Fibroblast of lung (primary cell): ENCODE data around the gene LAMA5. TPM values are rescaled to one million over a fixed set of nuclear protein-coding genes. Genes with fewer than 3 reads are reported as not detected.

Experiments
- DNase-seq, 2 donors: peaks; one replicate each; pipeline versions ENCODE4 v3.0.0 to v3.0.0-alpha.2; 2010; ENCODE audit warnings: low read depth in 2 of 2
- H2AFZ ChIP-seq: 2 replicates; pipeline ENCODE4 v1.5.1; 2012; ENCODE audit warnings: low read length, control low read depth, inconsistent platforms
- H3K27ac ChIP-seq: 2 replicates; pipeline ENCODE4 v1.5.1; 2011; ENCODE audit warnings: low read length, control low read depth; ENCODE audit not compliant: insufficient read depth
- H3K27me3 ChIP-seq: 2 replicates; pipeline ENCODE4 v1.5.1; 2011; ENCODE audit warnings: mild to moderate bottlenecking, low read length; ENCODE audit not compliant: control insufficient read depth, insufficient read depth
- H3K36me3 ChIP-seq: 2 replicates; pipeline ENCODE4 v1.5.1; 2011; ENCODE audit warnings: low read length; ENCODE audit not compliant: control insufficient read depth, insufficient read depth
- H3K4me1 ChIP-seq: 2 replicates; pipeline ENCODE4 v1.5.1; 2011; ENCODE audit warnings: low read length; ENCODE audit not compliant: control insufficient read depth, insufficient read depth; ENCODE audit errors: extremely low read depth
- H3K4me2 ChIP-seq: 2 replicates; pipeline ENCODE4 v1.5.1; 2011; ENCODE audit warnings: low read length, control low read depth; ENCODE audit not compliant: insufficient read depth; ENCODE audit errors: extremely low read depth
- H3K4me3 ChIP-seq, 4 experiments: fragments of 200-600 bp in 1 of 4; sonication (generic) in 1 of 4; replicated peaks in 1 of 4; 2 replicates each; pipeline ENCODE4 v1.5.1; 2011 to 2016; ENCODE audit warnings: low read length in 4 of 4, low read depth in 3 of 4, mild to moderate bottlenecking in 3 of 4, control low read depth in 2 of 4, inconsistent platforms in 1 of 4, mixed read lengths in 1 of 4; ENCODE audit not compliant: insufficient read depth in 1 of 4; ENCODE audit errors: control extremely low read depth in 1 of 4
- H3K79me2 ChIP-seq: 2 replicates; pipeline ENCODE4 v1.5.1; 2012; ENCODE audit warnings: mild to moderate bottlenecking, low read length, inconsistent platforms; ENCODE audit not compliant: control insufficient read depth, insufficient read depth
- H3K9ac ChIP-seq: 2 replicates; pipeline ENCODE4 v1.5.1; 2011; ENCODE audit warnings: mild to moderate bottlenecking, low read length, control low read depth; ENCODE audit not compliant: insufficient read depth
- H3K9me3 ChIP-seq: 2 replicates; pipeline ENCODE4 v1.5.1; 2012; ENCODE audit warnings: low read depth, low read length; ENCODE audit not compliant: control insufficient read depth, insufficient read depth
- H4K20me1 ChIP-seq: 2 replicates; pipeline ENCODE4 v1.5.1; 2011; ENCODE audit warnings: low read length; ENCODE audit not compliant: control insufficient read depth, insufficient read depth; ENCODE audit errors: extremely low read depth
- EZH2 ChIP-seq: IDR thresholded peaks from 2 replicates; pipeline ENCODE4 v1.5.1; 2012; ENCODE audit warnings: low read length, control low read depth, mild to moderate bottlenecking; ENCODE audit errors: missing control alignments
- polyA plus RNA-seq, 2 donors: library from polyadenylated mRNA; depleted of rRNA in 1 of 2; stranded (reverse) in 1 of 2; unstranded in 1 of 2; fragments of >200 nt; gene quantifications; 2 replicates each; pipeline ENCODE4 v1.2.1, GENCODE V29; 2011 to 2012; ENCODE audit warnings: missing spikeins in 1 of 2
- total RNA-seq: library from RNA; depleted of rRNA; stranded (reverse); fragments of >200 nt; gene quantifications from 2 replicates; pipeline ENCODE4 v1.2.1, GENCODE V29; 2014
- TF ChIP-seq, protein P1 (sequence below), 2 donors: IDR thresholded peaks in 1 of 2; conservative IDR thresholded peaks in 1 of 2; 1 replicate in 1 of 2; 2 replicates in 1 of 2; pipeline ENCODE4 v1.5.1; 2011 to 2012; ENCODE audit warnings: low read length in 2 of 2, control low read depth in 1 of 2, inconsistent platforms in 1 of 2, low read depth in 1 of 2, mild to moderate bottlenecking in 1 of 2

LAMA5 gene
- total and polyA plus RNA-seq, 2 donors (not counting 1 experiment from before 2014, with no cell fraction given), result 1.5 to 81.6 TPM

DNA sequence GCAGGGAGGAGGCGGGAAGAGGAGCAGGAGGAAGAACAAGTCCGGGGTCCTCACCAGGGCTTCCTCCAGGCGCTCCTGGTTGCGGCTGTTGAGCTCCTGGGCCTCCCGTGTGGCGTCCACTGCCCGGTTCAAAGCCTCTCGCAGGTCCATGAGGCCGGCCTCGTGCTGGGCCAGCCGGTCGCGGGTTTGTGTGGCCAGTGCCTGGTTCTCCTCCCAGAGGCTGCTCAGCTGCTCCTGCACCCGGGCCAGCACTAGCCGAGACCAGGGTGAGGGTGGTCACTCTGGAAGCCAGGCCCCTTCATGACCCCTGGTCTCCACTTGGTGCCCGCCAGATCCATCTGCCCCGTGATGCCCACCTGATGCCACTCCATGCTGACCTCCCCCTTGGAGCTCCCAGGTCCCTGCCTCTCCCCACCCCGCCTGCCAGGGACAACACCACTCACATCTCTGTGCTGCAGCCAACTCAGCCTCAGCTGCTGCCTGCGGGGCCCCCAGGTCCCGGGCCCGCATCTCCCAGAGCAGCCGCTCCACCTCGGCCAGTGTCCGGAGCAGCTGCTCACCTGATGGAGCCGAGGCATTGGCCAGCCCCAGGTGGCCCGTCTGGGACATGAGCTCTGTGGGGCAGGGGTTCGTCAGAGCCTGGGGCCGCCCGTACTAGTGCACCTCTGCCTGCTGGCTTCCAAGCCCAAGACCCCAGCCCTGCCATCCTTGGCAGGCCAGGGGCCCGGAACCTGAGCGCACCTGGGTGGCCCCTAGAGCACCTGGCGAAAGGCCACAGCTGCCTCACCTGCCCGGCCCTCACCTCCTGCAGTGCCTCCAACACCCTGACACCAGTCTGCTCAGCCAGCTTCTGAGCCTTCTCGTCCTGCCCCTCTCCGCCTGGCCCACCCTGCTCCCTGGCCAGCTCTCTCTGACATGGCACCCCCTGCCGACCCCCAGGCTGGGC lies 48.4 kb downstream of the LAMA5 start:
- H3K27me3 ChIP-seq, result no peaks in the 10 kb centered on the region
- H3K4me1 ChIP-seq, result no peaks in the 10 kb centered on the region
- TF ChIP-seq EZH2, result no peak
- TF ChIP-seq, protein P1, sequence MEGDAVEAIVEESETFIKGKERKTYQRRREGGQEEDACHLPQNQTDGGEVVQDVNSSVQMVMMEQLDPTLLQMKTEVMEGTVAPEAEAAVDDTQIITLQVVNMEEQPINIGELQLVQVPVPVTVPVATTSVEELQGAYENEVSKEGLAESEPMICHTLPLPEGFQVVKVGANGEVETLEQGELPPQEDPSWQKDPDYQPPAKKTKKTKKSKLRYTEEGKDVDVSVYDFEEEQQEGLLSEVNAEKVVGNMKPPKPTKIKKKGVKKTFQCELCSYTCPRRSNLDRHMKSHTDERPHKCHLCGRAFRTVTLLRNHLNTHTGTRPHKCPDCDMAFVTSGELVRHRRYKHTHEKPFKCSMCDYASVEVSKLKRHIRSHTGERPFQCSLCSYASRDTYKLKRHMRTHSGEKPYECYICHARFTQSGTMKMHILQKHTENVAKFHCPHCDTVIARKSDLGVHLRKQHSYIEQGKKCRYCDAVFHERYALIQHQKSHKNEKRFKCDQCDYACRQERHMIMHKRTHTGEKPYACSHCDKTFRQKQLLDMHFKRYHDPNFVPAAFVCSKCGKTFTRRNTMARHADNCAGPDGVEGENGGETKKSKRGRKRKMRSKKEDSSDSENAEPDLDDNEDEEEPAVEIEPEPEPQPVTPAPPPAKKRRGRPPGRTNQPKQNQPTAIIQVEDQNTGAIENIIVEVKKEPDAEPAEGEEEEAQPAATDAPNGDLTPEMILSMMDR (conservative IDR thresholded peaks at IDR 0.05 in 1 of 2, IDR thresholded peaks at IDR 0.05 in 1 of 2; ENCODE audit: low read depth in 1 of 2, low read length in 2 of 2), result no peak
- H4K20me1 ChIP-seq, result no peaks in the 10 kb centered on the region
- H3K27ac ChIP-seq, result no peak overlapping the region
- H3K4me3 ChIP-seq, result no peak overlapping the region
- no peaks in the 10 kb centered on the region for H3K79me2 ChIP-seq
- no peak overlapping the region for H2AFZ ChIP-seq
- no peak overlapping the region for H3K4me2 ChIP-seq
- no peak for DNase-seq
- H3K9me3 ChIP-seq, result no peaks in the 10 kb centered on the region
- H3K9ac ChIP-seq, result no peak overlapping the region
- peaks cover 39% of the 10 kb centered on the region for H3K36me3 ChIP-seq

DNA sequence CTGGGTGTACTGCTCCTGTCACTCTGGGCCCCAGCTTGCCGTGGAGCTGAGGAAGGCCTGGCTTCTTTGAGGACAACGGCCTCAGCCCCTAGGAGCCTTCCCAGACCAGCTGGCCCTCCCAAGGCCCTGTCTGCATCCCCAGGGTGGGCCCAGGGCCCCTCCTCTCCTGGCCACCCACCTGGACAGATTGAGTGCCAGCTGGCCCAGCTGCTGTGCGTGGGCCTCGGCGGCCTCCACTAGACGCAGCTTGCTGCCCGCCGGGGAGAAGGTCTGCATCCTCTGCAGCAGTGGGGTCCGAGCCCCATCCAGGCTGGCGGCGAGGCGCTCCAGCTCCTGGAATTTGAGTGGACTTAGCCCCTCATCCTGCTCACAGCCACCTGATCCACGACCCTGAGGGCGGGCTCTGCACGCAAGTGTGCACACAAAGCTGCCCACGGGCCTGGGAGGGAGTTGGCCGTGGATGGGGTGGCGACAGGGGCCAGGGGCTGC lies 49.9 kb downstream of the LAMA5 start:
- H3K9ac ChIP-seq, result no peak overlapping the region
- no peak overlapping the region for H3K4me2 ChIP-seq
- no peak overlapping the region for H3K27ac ChIP-seq
- no peaks in the 10 kb centered on the region for H3K4me1 ChIP-seq
- no peak overlapping the region for H2AFZ ChIP-seq
- DNase-seq, result no peak
- no peaks in the 10 kb centered on the region for H3K79me2 ChIP-seq
- TF ChIP-seq, protein P1 (conservative IDR thresholded peaks at IDR 0.05 in 1 of 2, IDR thresholded peaks at IDR 0.05 in 1 of 2; ENCODE audit: low read depth in 1 of 2, low read length in 2 of 2), result no peak
- no peak for TF ChIP-seq EZH2
- no peaks in the 10 kb centered on the region for H3K27me3 ChIP-seq
- no peak overlapping the region for H3K4me3 ChIP-seq
- H3K36me3 ChIP-seq, result peaks cover 45% of the 10 kb centered on the region
- no peaks in the 10 kb centered on the region for H4K20me1 ChIP-seq
- no peaks in the 10 kb centered on the region for H3K9me3 ChIP-seq

GRCh38 chr20:62316331-62317166 lies 50.6 kb downstream of the LAMA5 start:
- Histone ChIP-seq H4K20me1 (no peaks in the 10 kb centered on the region), H3K4me3 (no peak overlapping the region), H2AFZ (no peak overlapping the region), H3K27ac (no peak overlapping the region), H3K4me2 (no peak overlapping the region), H3K36me3 (peaks cover 42% of the 10 kb centered on the region), H3K4me1 (no peaks in the 10 kb centered on the region), H3K27me3 (no peaks in the 10 kb centered on the region), H3K9ac (no peak overlapping the region), H3K9me3 (no peaks in the 10 kb centered on the region), H3K79me2 (no peaks in the 10 kb centered on the region)
- TF ChIP-seq EZH2, result no peak
- TF ChIP-seq, protein P1 (conservative IDR thresholded peaks at IDR 0.05 in 1 of 2, IDR thresholded peaks at IDR 0.05 in 1 of 2; ENCODE audit: low read depth in 1 of 2, low read length in 2 of 2), result no peak
- no peak for DNase-seq
